HepG2 (cell line): Measurements from ENCODE around the gene KATNB1. TPM values are rescaled to one million over a fixed set of nuclear protein-coding genes. Genes with fewer than 3 reads are reported as not detected.

ENCODE experiments used
- ELF1 ChIP-seq: sonication (generic); formaldehyde crosslinking; IDR thresholded peaks from 2 replicates; pipeline ENCODE4 v1.4.0; 2020; ENCODE audit warnings: missing genetic modification reagents
- KDM5A ChIP-seq: fragments of 200-600 bp; sonication (generic); IDR thresholded peaks from 2 replicates; pipeline ENCODE4 v1.7.0; 2018; ENCODE audit warnings: antibody characterized with exemption, mild to moderate bottlenecking, low read length, borderline replicate concordance
- KDM5B ChIP-seq: sonication (generic); formaldehyde crosslinking; IDR thresholded peaks from 2 replicates; pipeline ENCODE4 v1.4.0; 2020; ENCODE audit warnings: missing genetic modification reagents, mild to moderate bottlenecking, borderline replicate concordance
- NCOA1 ChIP-seq: sonication (generic); formaldehyde crosslinking; IDR thresholded peaks from 2 replicates; pipeline ENCODE4 v1.9.0; 2021; ENCODE audit warnings: missing genetic modification reagents
- PHF8 ChIP-seq: sonication (generic); formaldehyde crosslinking; IDR thresholded peaks from 2 replicates; pipeline ENCODE4 v1.5.0; 2020; ENCODE audit warnings: missing genetic modification reagents
- PREB ChIP-seq: sonication (generic); formaldehyde crosslinking; IDR thresholded peaks from 2 replicates; pipeline ENCODE4 v1.4.0; 2020; ENCODE audit warnings: missing genetic modification reagents
- SALL2 ChIP-seq: sonication (generic); formaldehyde crosslinking; IDR thresholded peaks from 2 replicates; pipeline ENCODE4 v1.8.1; 2023; ENCODE audit warnings: mild to moderate bottlenecking, missing genetic modification reagents, inconsistent platforms
- U2AF2 ChIP-seq: fragments of 200-400 bp; formaldehyde crosslinking; IDR thresholded peaks from 2 replicates; pipeline ENCODE4 v1.6.1; 2017; ENCODE audit warnings: low read depth, mild to moderate bottlenecking, low read length
- UBTF ChIP-seq: sonication (generic); formaldehyde crosslinking; IDR thresholded peaks from 2 replicates; pipeline ENCODE4 v1.4.0; 2020; ENCODE audit warnings: mild to moderate bottlenecking, missing genetic modification reagents
- ZBTB7A ChIP-seq: sonication (generic); formaldehyde crosslinking; IDR thresholded peaks from 2 replicates; pipeline ENCODE4 v1.8.0; 2022; ENCODE audit warnings: mild to moderate bottlenecking, missing genetic modification reagents
- ZFAT ChIP-seq: sonication (generic); formaldehyde crosslinking; conservative IDR thresholded peaks from 2 replicates; pipeline ENCODE4 v1.8.1; 2023; ENCODE audit warnings: missing genetic modification reagents, inconsistent platforms
- ZFP1 ChIP-seq: IDR thresholded peaks from 2 replicates; pipeline ENCODE4 v1.6.1; 2016
- ZFP41 ChIP-seq: sonication (generic); formaldehyde crosslinking; IDR thresholded peaks from 2 replicates; pipeline ENCODE4 v1.4.0; 2020; ENCODE audit warnings: mild to moderate bottlenecking, missing genetic modification reagents, borderline replicate concordance
- ZNF207 ChIP-seq: fragments of 450-650 bp; IDR thresholded peaks from 2 replicates; pipeline ENCODE4 v1.6.1; 2016; ENCODE audit warnings: antibody characterized with exemption, borderline replicate concordance
- ZNF264 ChIP-seq: sonication (generic); formaldehyde crosslinking; IDR thresholded peaks from 2 replicates; pipeline ENCODE4 v1.4.0; 2020; ENCODE audit warnings: missing genetic modification reagents
- ZNF33A ChIP-seq: sonication (generic); formaldehyde crosslinking; IDR thresholded peaks from 2 replicates; pipeline ENCODE4 v1.5.1; 2020; ENCODE audit warnings: missing genetic modification reagents, mild to moderate bottlenecking, moderate library complexity, borderline replicate concordance
- ZNF562 ChIP-seq: sonication (generic); formaldehyde crosslinking; IDR thresholded peaks from 2 replicates; pipeline ENCODE4 v1.8.0; 2022; ENCODE audit warnings: missing genetic modification reagents, borderline replicate concordance
- ZNF670 ChIP-seq: sonication (generic); formaldehyde crosslinking; IDR thresholded peaks from 2 replicates; pipeline ENCODE4 v1.8.0; 2022; ENCODE audit warnings: mild to moderate bottlenecking, missing genetic modification reagents, borderline replicate concordance
- ZNF746 ChIP-seq: sonication (generic); formaldehyde crosslinking; IDR thresholded peaks from 2 replicates; pipeline ENCODE4 v1.8.0; 2022; ENCODE audit warnings: mild to moderate bottlenecking, missing genetic modification reagents
- ZNF780A ChIP-seq: sonication (generic); formaldehyde crosslinking; IDR thresholded peaks from 2 replicates; pipeline ENCODE4 v1.8.0; 2022; ENCODE audit warnings: mild to moderate bottlenecking, missing genetic modification reagents, moderate library complexity
- polyA plus RNA-seq, 8 experiments: library from polyadenylated mRNA; depleted of rRNA in 3 of 8; stranded (reverse) in 7 of 8; unstranded in 1 of 8; fragments of >200 nt; fragmentation: Illumina TruSeq in 4 of 8; extraction: Trizol in 4 of 8; gene quantifications; 2 replicates each; pipeline versions ENCODE4 v1.2.1 to v1.2.3, GENCODE V29; 2011 to 2016; ENCODE audit warnings: low read depth in 4 of 8, missing spikeins in 1 of 8, mixed read lengths in 1 of 8; ENCODE audit not compliant: insufficient read depth in 1 of 8
- total RNA-seq, 5 experiments: library from RNA; depleted of rRNA; stranded (reverse); fragments of >200 nt; fragmentation: Illumina TruSeq; extraction: Trizol; gene quantifications; 2 replicates each; pipeline ENCODE4 v1.2.3, GENCODE V29; 2016; ENCODE audit warnings: low read depth in 1 of 5
- TF ChIP-seq, protein P1 (sequence below): sonication (generic); formaldehyde crosslinking; conservative IDR thresholded peaks from 2 replicates; pipeline ENCODE4 v1.8.0; 2022; ENCODE audit warnings: low read depth, missing genetic modification reagents
- TF ChIP-seq, protein P2 (sequence below): sonication (generic); formaldehyde crosslinking; IDR thresholded peaks from 2 replicates; pipeline ENCODE4 v1.5.1; 2020; ENCODE audit warnings: mild to moderate bottlenecking, missing genetic modification reagents, borderline replicate concordance

Gene KATNB1
- total and polyA plus RNA-seq, 2 of the 13 experiments (the other 11 are each of a cell fraction or from before 2014, with no cell fraction given) = 31.5 to 43.5 TPM

DNA sequence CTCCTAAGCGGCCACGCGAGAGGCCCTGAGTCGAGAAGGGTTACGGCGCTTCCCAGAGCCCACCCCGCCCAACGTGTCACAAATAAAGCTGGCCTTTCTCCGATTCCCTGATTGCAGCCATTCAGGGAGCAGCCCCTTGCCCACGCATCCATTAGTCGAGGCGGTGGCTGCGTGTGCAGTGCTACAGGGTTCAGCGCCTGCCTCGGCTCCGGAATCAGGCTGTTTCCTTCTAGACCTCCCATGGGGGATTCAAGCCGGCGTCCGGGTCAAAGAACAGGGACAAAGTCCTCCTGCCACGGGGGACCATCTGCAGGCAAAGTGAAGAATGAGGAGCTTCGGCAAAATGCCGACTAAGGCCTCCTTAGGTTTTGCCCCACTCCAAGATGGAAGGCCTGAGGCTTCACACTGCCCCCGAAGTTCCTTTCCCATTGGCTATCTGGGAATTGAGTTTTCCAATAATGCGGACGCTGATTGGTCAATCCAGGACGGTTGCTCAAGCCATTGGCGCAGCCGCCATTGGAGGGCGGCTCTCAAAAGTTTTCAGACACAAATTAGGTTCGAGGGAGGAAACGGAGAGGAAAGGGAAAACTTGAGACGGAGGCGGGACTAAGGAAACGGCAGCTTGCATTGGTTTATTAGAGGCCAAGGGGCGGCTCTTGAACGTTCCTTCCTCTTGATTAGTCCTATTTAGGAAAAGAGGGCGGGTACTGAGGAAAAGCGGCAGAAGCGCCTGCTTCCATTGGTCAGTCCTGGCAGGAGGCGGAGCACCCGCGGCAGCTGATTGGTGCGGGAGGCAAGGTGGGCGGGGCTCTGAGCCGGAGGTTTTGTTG is 430 bp upstream of the KATNB1 start (continued):
- TF ChIP-seq UBTF (CRISPR knock-in tag) (peak; percentile 51; the same call in 1 of the 2 replicates), ZBTB7A (CRISPR knock-in tag) (no peak), ZFP1 (0 out of 2 replicates have a peak, but pooled peaks have one; percentile 25), NCOA1 (CRISPR knock-in tag) (peak; percentile 83; the same call in 1 of the 2 replicates), ZNF780A (no peak), ZNF746 (CRISPR knock-in tag) (peak; percentile 46; the same call in 1 of the 2 replicates), ELF1 (peak; percentile 91), U2AF2 (no peak), KDM5B (CRISPR knock-in tag) (peak; percentile 76), ZNF264 (CRISPR knock-in tag) (no peak), PREB (no peak), SALL2 (CRISPR knock-in tag) (peak; percentile 65; the same call in 1 of the 2 replicates), ZNF670 (CRISPR knock-in tag) (0 out of 2 replicates have a peak, but pooled peaks have one; percentile 85), ZNF207 (no peak), PHF8 (peak; percentile 81), KDM5A (peak; percentile 92), ZNF33A (CRISPR knock-in tag) (no peak; the same call in 1 of the 2 replicates), ZFP41 (no peak), ZNF562 (CRISPR knock-in tag) (no peak), ZFAT (CRISPR knock-in tag) (no peak)
- TF ChIP-seq, protein P1, sequence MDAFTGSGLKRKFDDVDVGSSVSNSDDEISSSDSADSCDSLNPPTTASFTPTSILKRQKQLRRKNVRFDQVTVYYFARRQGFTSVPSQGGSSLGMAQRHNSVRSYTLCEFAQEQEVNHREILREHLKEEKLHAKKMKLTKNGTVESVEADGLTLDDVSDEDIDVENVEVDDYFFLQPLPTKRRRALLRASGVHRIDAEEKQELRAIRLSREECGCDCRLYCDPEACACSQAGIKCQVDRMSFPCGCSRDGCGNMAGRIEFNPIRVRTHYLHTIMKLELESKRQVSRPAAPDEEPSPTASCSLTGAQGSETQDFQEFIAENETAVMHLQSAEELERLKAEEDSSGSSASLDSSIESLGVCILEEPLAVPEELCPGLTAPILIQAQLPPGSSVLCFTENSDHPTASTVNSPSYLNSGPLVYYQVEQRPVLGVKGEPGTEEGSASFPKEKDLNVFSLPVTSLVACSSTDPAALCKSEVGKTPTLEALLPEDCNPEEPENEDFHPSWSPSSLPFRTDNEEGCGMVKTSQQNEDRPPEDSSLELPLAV (CRISPR knock-in tag) = no peak
- TF ChIP-seq, protein P2, sequence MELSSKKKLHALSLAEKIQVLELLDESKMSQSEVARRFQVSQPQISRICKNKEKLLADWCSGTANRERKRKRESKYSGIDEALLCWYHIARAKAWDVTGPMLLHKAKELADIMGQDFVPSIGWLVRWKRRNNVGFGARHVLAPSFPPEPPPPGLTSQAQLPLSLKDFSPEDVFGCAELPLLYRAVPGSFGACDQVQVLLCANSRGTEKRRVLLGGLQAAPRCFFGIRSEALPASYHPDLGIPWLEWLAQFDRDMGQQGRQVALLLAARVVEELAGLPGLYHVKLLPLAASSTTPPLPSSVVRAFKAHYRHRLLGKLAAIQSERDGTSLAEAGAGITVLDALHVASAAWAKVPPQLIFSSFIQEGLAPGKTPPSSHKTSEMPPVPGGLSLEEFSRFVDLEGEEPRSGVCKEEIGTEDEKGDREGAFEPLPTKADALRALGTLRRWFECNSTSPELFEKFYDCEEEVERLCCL = peak; percentile 62; the same call in 1 of the 2 replicates
